GM18499 (cell line): ENCODE results near the gene TENT5A.
"Not testable (repeated sequence)": the region's sequence is repeated elsewhere in the genome, so short reads cannot be mapped to it uniquely, and the experiment has no call there.

Experiments used
- ATAC-seq: cut with Tn5 transposase; IDR thresholded peaks from one replicate; pipeline ENCODE4 v1.9.1; 2021; ENCODE audit warnings: moderate number of reproducible peaks; ENCODE audit not compliant: insufficient read depth, unreplicated experiment

Gene TENT5A

GRCh38 chr6:81751388-81752083, 945 bp downstream of the TENT5A start:
- no peak for ATAC-seq

- ATAC-seq: no peak
Measured at GRCh38 chr6:81750681-81751387, 1.6 kb downstream of the TENT5A start.

- no peak for ATAC-seq
Measured at GRCh38 chr6:81750200-81750599, 2.3 kb downstream of the TENT5A start.

GRCh38 chr6:81749707-81750106, 2.8 kb downstream of the TENT5A start:
- ATAC-seq: no peak

GRCh38 chr6:81748994-81749393, 3.5 kb downstream of the TENT5A start:
- no peak for ATAC-seq

- no peak for ATAC-seq
Measured at GRCh38 chr6:81747327-81747726, 5.2 kb downstream of the TENT5A start.

- ATAC-seq: no peak
Measured at GRCh38 chr6:81744131-81744530, 8.3 kb downstream of the TENT5A start.

GRCh38 chr6:81743649-81744048, 8.8 kb downstream of the TENT5A start:
- ATAC-seq: no peak

- ATAC-seq: no peak
Measured at GRCh38 chr6:81741689-81742088, 10.8 kb downstream of the TENT5A start.

GRCh38 chr6:81740591-81740990, 11.9 kb downstream of the TENT5A start:
- not testable (repeated sequence) for ATAC-seq

GRCh38 chr6:81739230-81740195, 13.0 kb downstream of the TENT5A start:
- no peak for ATAC-seq

- no peak for ATAC-seq
Measured at GRCh38 chr6:81736428-81736827, 16.1 kb downstream of the TENT5A start.

GRCh38 chr6:81735756-81736380, 16.6 kb downstream of the TENT5A start:
- ATAC-seq: no peak

GRCh38 chr6:81734500-81735150, 17.9 kb downstream of the TENT5A start:
- no peak for ATAC-seq

GRCh38 chr6:81734081-81734480, 18.4 kb downstream of the TENT5A start:
- no peak for ATAC-seq

- ATAC-seq: no peak
Measured at GRCh38 chr6:81731814-81732213, 20.7 kb downstream of the TENT5A start.

- no peak for ATAC-seq
Measured at GRCh38 chr6:81727876-81728517, 24.5 kb downstream of the TENT5A start.

GRCh38 chr6:81725127-81725526, 27.4 kb downstream of the TENT5A start:
- ATAC-seq: no peak

- ATAC-seq: no peak
Measured at GRCh38 chr6:81722506-81723223, 29.8 kb downstream of the TENT5A start.
